Liver (tissue), 9 donors: ENCODE results near the gene TRH. TPM values are rescaled to one million over a fixed set of nuclear protein-coding genes. Genes with fewer than 3 reads are reported as not detected.
"Not testable (repeated sequence)": the region's sequence is repeated elsewhere in the genome, so short reads cannot be mapped to it uniquely, and the experiment has no call there.

Source experiments
- DNase-seq: peaks from one replicate; pipeline ENCODE4 v3.0.0-alpha.2; 2017; ENCODE audit warnings: low spot score
- H3K27ac ChIP-seq, 2 donors: one replicate each; pipeline ENCODE4 v1.7.0; 2013; ENCODE audit warnings: inconsistent platforms in 2 of 2, low read length in 2 of 2, control low read depth in 1 of 2, low read depth in 1 of 2, mild to moderate bottlenecking in 1 of 2
- H3K27me3 ChIP-seq, 4 donors: one replicate each; pipeline versions ENCODE4 v1.6.1 to v1.7.0; 2013; ENCODE audit warnings: low read length in 3 of 4, inconsistent platforms in 1 of 4, mild to moderate bottlenecking in 1 of 4, moderate library complexity in 1 of 4; ENCODE audit not compliant: control insufficient read depth in 4 of 4, insufficient read depth in 4 of 4
- H3K36me3 ChIP-seq, 4 donors: one replicate each; pipeline versions ENCODE4 v1.6.1 to v1.7.0; 2013; ENCODE audit warnings: low read length in 3 of 4, mild to moderate bottlenecking in 3 of 4, low read depth in 1 of 4, moderate library complexity in 1 of 4; ENCODE audit not compliant: control insufficient read depth in 4 of 4, insufficient read depth in 3 of 4
- H3K4me1 ChIP-seq, 4 donors: one replicate each; pipeline versions ENCODE4 v1.6.1 to v1.7.0; 2013; ENCODE audit warnings: low read length in 3 of 4, mild to moderate bottlenecking in 3 of 4, moderate library complexity in 1 of 4; ENCODE audit not compliant: control insufficient read depth in 4 of 4, insufficient read depth in 4 of 4
- H3K4me3 ChIP-seq, 3 donors: one replicate each; pipeline versions ENCODE4 v1.6.1 to v1.7.0; 2013; ENCODE audit warnings: low read length in 3 of 3, control low read depth in 1 of 3, low read depth in 1 of 3, mild to moderate bottlenecking in 1 of 3
- H3K9ac ChIP-seq, 2 donors: one replicate each; pipeline ENCODE4 v1.7.0; 2013; ENCODE audit warnings: low read length in 2 of 2, mild to moderate bottlenecking in 2 of 2, moderate library complexity in 2 of 2, control low read depth in 1 of 2, low read depth in 1 of 2
- H3K9me3 ChIP-seq, 4 donors: one replicate each; pipeline versions ENCODE4 v1.6.1 to v1.7.0; 2013; ENCODE audit warnings: low read length in 3 of 4; ENCODE audit not compliant: control insufficient read depth in 4 of 4
- ATF3 ChIP-seq: IDR thresholded peaks from 2 replicates; pipeline ENCODE4 v1.6.1; 2016; ENCODE audit warnings: antibody characterized with exemption
- JUND ChIP-seq, 2 donors: IDR thresholded peaks; 2 replicates each; pipeline ENCODE4 v1.6.1; 2016; ENCODE audit warnings: antibody characterized with exemption in 2 of 2
- RAD21 ChIP-seq, 2 donors: IDR thresholded peaks; 2 replicates each; pipeline ENCODE4 v1.6.1; 2016; ENCODE audit warnings: antibody characterized with exemption in 2 of 2, mild to moderate bottlenecking in 2 of 2
- ZBTB33 ChIP-seq: IDR thresholded peaks from 2 replicates; pipeline ENCODE4 v1.6.1; 2016; ENCODE audit warnings: antibody characterized with exemption
- WGBS: extraction: QIAGEN DNeasy Blood & Tissue Kit; methylation state at CpG from one replicate; pipeline ENCODE4 v1.1.7; 2013; 5-methylcytosine and 5-hydroxymethylcytosine counted together
- polyA plus RNA-seq, 2 donors: library from polyadenylated mRNA; stranded (reverse) in 1 of 2; unstranded in 1 of 2; fragments of 200-250 nt in 1 of 2; fragments of >200 nt in 1 of 2; fragmentation: Nextera tagmentation in 1 of 2; extraction: Ambion mirVana in 1 of 2; gene quantifications; one replicate each; pipeline versions ENCODE4 v1.2.1 to v1.2.3, GENCODE V29; 2013 to 2015
- total RNA-seq, 2 donors: library from RNA; depleted of rRNA; stranded (reverse); fragments of >200 nt; gene quantifications; one replicate each; pipeline ENCODE4 v1.2.3, GENCODE V29; 2014
- TF ChIP-seq, protein P1 (sequence below): fragments of 150-350 bp; IDR thresholded peaks from 2 replicates; pipeline ENCODE4 v1.5.1; 2017; ENCODE audit warnings: improper control_type of control experiment, low read depth, low read length; ENCODE audit not compliant: missing input control
- donor health status: healthy.
- donor health status: healthy.
- donor health status: healthy.
- donor health status: healthy.
- donor health status: healthy.

Gene TRH
- total and polyA plus RNA-seq, 4 donors, result 0.28 TPM; not detected in 3

- H3K27me3 ChIP-seq, H3K4me1 ChIP-seq, H3K9me3 ChIP-seq, H3K36me3 ChIP-seq, H3K9ac ChIP-seq, H3K27ac ChIP-seq: not testable (repeated sequence)
- peak; percentile 72 for DNase-seq
- TF ChIP-seq RAD21 (IDR thresholded peaks at IDR 0.05), result peak in 1 of 2 donors; percentile 35
- TF ChIP-seq, protein P1, sequence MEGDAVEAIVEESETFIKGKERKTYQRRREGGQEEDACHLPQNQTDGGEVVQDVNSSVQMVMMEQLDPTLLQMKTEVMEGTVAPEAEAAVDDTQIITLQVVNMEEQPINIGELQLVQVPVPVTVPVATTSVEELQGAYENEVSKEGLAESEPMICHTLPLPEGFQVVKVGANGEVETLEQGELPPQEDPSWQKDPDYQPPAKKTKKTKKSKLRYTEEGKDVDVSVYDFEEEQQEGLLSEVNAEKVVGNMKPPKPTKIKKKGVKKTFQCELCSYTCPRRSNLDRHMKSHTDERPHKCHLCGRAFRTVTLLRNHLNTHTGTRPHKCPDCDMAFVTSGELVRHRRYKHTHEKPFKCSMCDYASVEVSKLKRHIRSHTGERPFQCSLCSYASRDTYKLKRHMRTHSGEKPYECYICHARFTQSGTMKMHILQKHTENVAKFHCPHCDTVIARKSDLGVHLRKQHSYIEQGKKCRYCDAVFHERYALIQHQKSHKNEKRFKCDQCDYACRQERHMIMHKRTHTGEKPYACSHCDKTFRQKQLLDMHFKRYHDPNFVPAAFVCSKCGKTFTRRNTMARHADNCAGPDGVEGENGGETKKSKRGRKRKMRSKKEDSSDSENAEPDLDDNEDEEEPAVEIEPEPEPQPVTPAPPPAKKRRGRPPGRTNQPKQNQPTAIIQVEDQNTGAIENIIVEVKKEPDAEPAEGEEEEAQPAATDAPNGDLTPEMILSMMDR, result peak; percentile 73
- H3K4me3 ChIP-seq, result peak overlapping the region in 1 of 3 donors; percentile 41
- 4% methylated on average over 78 of the region's 86 CpGs for WGBS
These were observed 28.4 kb downstream of the TRH start for GRCh38 chr3:130002666-130003598.

DNA sequence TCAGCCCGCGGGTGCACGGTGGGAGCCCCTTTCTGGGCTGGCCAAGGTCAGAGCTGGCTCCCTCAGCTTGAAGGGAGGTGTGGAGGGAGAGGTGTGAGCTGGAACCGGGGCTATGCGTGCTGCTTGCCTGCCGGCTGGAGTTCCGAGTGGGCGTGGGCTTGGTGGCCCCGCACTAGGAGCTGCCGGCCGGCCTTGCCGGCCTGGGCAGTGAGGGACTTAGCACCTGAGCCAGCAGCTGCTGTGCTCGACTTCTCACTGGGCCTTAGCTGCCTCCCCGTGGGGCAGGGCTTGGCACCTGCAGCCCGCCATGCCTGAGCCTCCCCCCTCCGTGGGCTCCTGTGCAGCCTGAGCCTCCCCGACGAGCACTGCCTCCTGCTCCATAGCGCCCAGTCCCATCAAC lies 36.0 kb downstream of the TRH start:
- Histone ChIP-seq H3K27ac (no peak overlapping the region), H3K4me1 (no peaks in the 10 kb centered on the region), H3K9ac (no peak overlapping the region), H3K27me3 (no peaks in the 10 kb centered on the region), H3K4me3 (no peak overlapping the region), H3K36me3 (no peaks in the 10 kb centered on the region), H3K9me3 (no peaks in the 10 kb centered on the region)
- TF ChIP-seq ATF3 (no peak), JUND (IDR thresholded peaks at IDR 0.05) (no peak), ZBTB33 (no peak)
- DNase-seq, result no peak
- 91% methylated on average over 19 of the region's 19 CpGs for WGBS

GRCh38 chr3:130012108-130012507 lies 37.6 kb downstream of the TRH start:
- DNase-seq, H3K27me3 ChIP-seq, H3K9ac ChIP-seq, H3K9me3 ChIP-seq, H3K4me1 ChIP-seq, H3K36me3 ChIP-seq, H3K27ac ChIP-seq, H3K4me3 ChIP-seq: not testable (repeated sequence)

GRCh38 chr3:130013246-130013645 lies 38.7 kb downstream of the TRH start:
- not testable (repeated sequence) for H3K36me3 ChIP-seq, H3K4me1 ChIP-seq, H3K27ac ChIP-seq, H3K9me3 ChIP-seq, H3K9ac ChIP-seq, H3K27me3 ChIP-seq, DNase-seq, H3K4me3 ChIP-seq
- WGBS, result 93% methylated on average over 21 of the region's 21 CpGs
